Panc1 (cell line): ENCODE results near the gene EID2B. TPM values are rescaled to one million over a fixed set of nuclear protein-coding genes. Genes with fewer than 3 reads are reported as not detected.

Experiments
- ATAC-seq: fragments of 200-7000 bp; cut with Tn5 transposase; 2 replicates; pipeline ENCODE4 v1.9.1; 2020; ENCODE audit warnings: mild to moderate bottlenecking, moderate library complexity
- BruUV-seq: library from RNA; stranded (reverse); fragments of 400-500 nt; replicated peaks from 2 replicates; lab custom pipeline; 2021; lab: Mats Ljungman, UMichigan
- CTCF ChIA-PET: fragments of 300-600 bp; sonication (Branson Sonifier 250); formaldehyde crosslinking; loops from one replicate; lab custom pipeline; 2022; ENCODE audit warnings: antibody characterized with exemption; lab: Charles Lee
- POLR2A ChIA-PET: fragments of 300-600 bp; sonication (Branson Sonifier 250); formaldehyde crosslinking; loops from one replicate; lab custom pipeline; 2022; ENCODE audit warnings: antibody characterized with exemption; lab: Charles Lee
- DNase-seq: peaks from one replicate; pipeline ENCODE4 v3.0.0-alpha.2; 2010; ENCODE audit warnings: low read depth, low spot score
- H3K27ac ChIP-seq: 2 replicates; pipeline ENCODE4 v1.5.1; 2011; ENCODE audit warnings: mild to moderate bottlenecking, low read length, inconsistent platforms
- H3K27me3 ChIP-seq: fragments of 200-500 bp; sonication (Bioruptor generic); 2 replicates; pipeline ENCODE4 v1.6.0; 2014; ENCODE audit warnings: low read length, inconsistent platforms; ENCODE audit not compliant: control insufficient read depth, insufficient read depth
- H3K36me3 ChIP-seq: fragments of 200-500 bp; sonication (Bioruptor generic); 2 replicates; pipeline ENCODE4 v1.5.1; 2014; ENCODE audit warnings: inconsistent platforms, mild to moderate bottlenecking, low read length, moderate library complexity; ENCODE audit not compliant: control insufficient read depth, insufficient read depth
- H3K4me1 ChIP-seq: 2 replicates; pipeline ENCODE4 v1.5.1; 2011; ENCODE audit warnings: inconsistent platforms, mild to moderate bottlenecking, low read length, moderate library complexity; ENCODE audit not compliant: control insufficient read depth, insufficient read depth
- H3K4me3 ChIP-seq, 2 experiments: 2 replicates each; pipeline ENCODE4 v1.5.1; 2011 to 2012; ENCODE audit warnings: low read depth in 2 of 2, low read length in 2 of 2, mild to moderate bottlenecking in 2 of 2, inconsistent platforms in 1 of 2, moderate library complexity in 1 of 2
- H3K9me3 ChIP-seq: fragments of 200-500 bp; sonication (Bioruptor generic); 2 replicates; pipeline ENCODE4 v1.5.1; 2014; ENCODE audit warnings: low read depth, mild to moderate bottlenecking, inconsistent platforms, low read length, moderate library complexity; ENCODE audit not compliant: control insufficient read depth, insufficient read depth
- CTCF ChIP-seq: fragments of 450-650 bp; IDR thresholded peaks from 2 replicates; pipeline ENCODE4 v1.5.1; 2017; ENCODE audit warnings: mild to moderate bottlenecking
- POLR2AphosphoS5 ChIP-seq: IDR thresholded peaks from 2 replicates; pipeline ENCODE4 v1.6.1; 2012; ENCODE audit warnings: mild to moderate bottlenecking, low read depth, low read length, moderate library complexity
- REST ChIP-seq, 2 experiments: IDR thresholded peaks; 2 replicates each; pipeline ENCODE4 v1.6.1; 2011 to 2012; ENCODE audit warnings: low read depth in 2 of 2, control low read depth in 1 of 2, low read length in 1 of 2, mild to moderate bottlenecking in 1 of 2, moderate library complexity in 1 of 2; ENCODE audit not compliant: insufficient read depth in 1 of 2
- SIN3A ChIP-seq: IDR thresholded peaks from 2 replicates; pipeline ENCODE4 v1.6.1; 2012; ENCODE audit warnings: low read depth, mild to moderate bottlenecking, low read length, moderate library complexity, borderline replicate concordance; ENCODE audit not compliant: insufficient read depth
- TCF7L2 ChIP-seq: IDR thresholded peaks from 2 replicates; pipeline ENCODE4 v1.6.1; 2011; ENCODE audit warnings: mild to moderate bottlenecking, low read depth, low read length, inconsistent platforms
- in situ Hi-C: cut with HindIII; loops from 2 replicates; pipeline ENCODE4 v1.10.0; 2016; ENCODE audit warnings: low sequenced_read_pairs, low pct_unique_long_range_greater_than_20kb
- intact Hi-C: fragments of 100-400 bp; cut with micrococcal nuclease; formaldehyde crosslinking; loops from one replicate; pipeline ENCODE4 v1.10.0; 2022; ENCODE audit not compliant: unreplicated experiment
- total RNA-seq: library from RNA; stranded (reverse); gene quantifications from one replicate; pipeline ENCODE4 v1.2.1, GENCODE V29; 2021; ENCODE audit not compliant: unreplicated experiment

EID2B gene
- total RNA-seq, 1 experiment from 2014 or later = 37.7 TPM

- POLR2A ChIA-PET = interaction anchor here (0.6 to 2.9 kb wide), 19 partner anchors 9 to 863 kb away, joined by 3 to 29 read pairs (median 3); partner anchors contain the start of genes DYRK1B, FBL, MED29 and PAF1
- TF ChIP-seq CTCF (no peak), SIN3A (no peak), TCF7L2 (no peak), REST (IDR thresholded peaks at IDR 0.05; ENCODE audit: insufficient read depth in 1 of 2, low read depth in 2 of 2, low read length in 1 of 2) (no peak), POLR2AphosphoS5 (no peak)
- peak within 1 kb of the TSS; percentile 78 for H3K27ac ChIP-seq
- peak; percentile 97 for ATAC-seq
- in situ Hi-C loops (loop anchor here (5.0 to 10.0 kb wide), 2 partner anchors 37 to 325 kb away; no protein-coding TSS in a partner anchor), intact Hi-C loops (loop anchor here (1.0 to 5.0 kb wide), 2 partner anchors 99 to 293 kb away; partner anchors contain the start of gene DYRK1B)
- peak within 1 kb of the TSS; percentile 36 to 59 for H3K4me3 ChIP-seq
- BruUV-seq = TSS peak; percentile 94
- peaks cover 11% of the 10 kb centered on the region for H3K27me3 ChIP-seq
- DNase-seq = peak; percentile 100
- CTCF ChIA-PET = interaction anchor here (0.6 to 17.8 kb wide), 26 partner anchors 12 to 680 kb away, joined by 3 to 508 read pairs (median 4); partner anchors contain the start of genes DLL3, LRFN1 and RPS16
- no peaks in the 10 kb centered on the region for H3K9me3 ChIP-seq
- no peaks in the 10 kb centered on the region; the same call in 1 of the 2 replicates for H3K36me3 ChIP-seq
- peaks cover 26% of the 10 kb centered on the region for H3K4me1 ChIP-seq
Observed at GRCh38 chr19:39539518-39540332, 7.1 kb upstream of the EID2B start, which contains the start of gene EID2. Gene EID2 (minus strand): TSS chr19:39540161. CDS start chr19:39540079, 82 bp downstream.

GRCh38 chr19:39539165-39539517 is 6.5 kb upstream of the EID2B start:
- CTCF ChIA-PET = interaction anchor here (0.6 to 17.8 kb wide), 16 partner anchors 14 to 681 kb away, joined by 3 to 508 read pairs (median 6); partner anchors contain the start of genes DLL3 and RPS16
- in situ Hi-C loops = no loop called here
- H3K36me3 ChIP-seq = no peaks in the 10 kb centered on the region; the same call in 1 of the 2 replicates
- ATAC-seq = peak; percentile 1
- TF ChIP-seq SIN3A (no peak), CTCF (no peak)
- H3K4me1 ChIP-seq = peaks cover 26% of the 10 kb centered on the region
- POLR2A ChIA-PET = interaction anchor here (0.6 to 2.9 kb wide), 17 partner anchors 24 to 307 kb away, joined by 3 to 29 read pairs (median 3); partner anchors contain the start of genes FBL, MED29, PAF1 and RPS16
- no TSS peak for BruUV-seq
- peak; percentile 98 for DNase-seq
- peaks cover 11% of the 10 kb centered on the region for H3K27me3 ChIP-seq
- H3K9me3 ChIP-seq = no peaks in the 10 kb centered on the region
- H3K27ac ChIP-seq = peak overlapping the region; percentile 78
- intact Hi-C loops = no loop called here
- peak overlapping the region; percentile 36 to 59 for H3K4me3 ChIP-seq
